Measurements from ENCODE around the gene ITGB5. TPM values are rescaled to one million over a fixed set of nuclear protein-coding genes. Genes with fewer than 3 reads are reported as not detected.

Gene ITGB5
- total RNA-seq, 1 experiment from 2014 or later = 77.8 TPM

DNA sequence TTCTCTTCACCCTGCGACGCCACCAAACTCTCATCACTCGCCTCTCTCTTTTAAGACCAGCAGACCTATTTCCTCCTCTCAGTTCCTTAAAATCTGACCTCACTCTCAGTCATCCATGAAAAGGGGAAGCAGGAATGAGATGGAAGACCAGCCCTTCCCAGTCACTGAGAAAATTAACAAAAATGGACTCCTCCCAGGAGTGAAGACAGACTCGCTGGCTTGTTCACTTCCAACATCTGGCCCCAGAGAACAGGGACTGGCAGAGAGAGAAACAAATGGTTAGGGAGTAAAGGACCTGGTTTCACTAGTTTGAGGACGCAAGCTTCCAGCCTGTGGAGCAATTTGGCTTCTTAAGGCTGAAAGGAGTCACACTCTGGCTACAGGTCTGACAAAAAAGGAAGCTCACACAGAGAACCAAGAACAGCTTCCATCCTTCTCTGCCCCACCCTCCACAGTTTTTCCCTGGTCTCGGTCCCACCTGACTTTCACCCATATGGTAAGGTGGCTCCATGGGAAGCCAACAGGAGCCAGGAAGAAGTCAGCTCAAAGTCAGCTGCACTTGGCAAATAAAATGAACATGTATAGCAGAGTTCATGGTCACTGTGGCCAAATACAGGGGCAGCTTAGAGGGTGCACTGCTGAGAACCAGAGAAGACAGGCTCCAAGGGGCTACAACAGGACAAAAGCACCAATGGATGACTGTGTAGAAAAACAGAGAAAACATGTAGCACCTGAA is 57.2 kb downstream of the ITGB5 start:
- TF ChIP-seq JUND (IDR thresholded peaks at IDR 0.05) (no peak), EZH2 (IDR thresholded peaks at IDR 0.05) (no peak), CBX3 (IDR thresholded peaks at IDR 0.05; ENCODE audit: low read depth) (no peak), EZH2phosphoT487 (IDR thresholded peaks at IDR 0.05; ENCODE audit: borderline replicate concordance) (no peak), ZNF274 (IDR thresholded peaks at IDR 0.05; ENCODE audit: low read depth, low read length) (no peak)
- TF ChIP-seq, protein P1, sequence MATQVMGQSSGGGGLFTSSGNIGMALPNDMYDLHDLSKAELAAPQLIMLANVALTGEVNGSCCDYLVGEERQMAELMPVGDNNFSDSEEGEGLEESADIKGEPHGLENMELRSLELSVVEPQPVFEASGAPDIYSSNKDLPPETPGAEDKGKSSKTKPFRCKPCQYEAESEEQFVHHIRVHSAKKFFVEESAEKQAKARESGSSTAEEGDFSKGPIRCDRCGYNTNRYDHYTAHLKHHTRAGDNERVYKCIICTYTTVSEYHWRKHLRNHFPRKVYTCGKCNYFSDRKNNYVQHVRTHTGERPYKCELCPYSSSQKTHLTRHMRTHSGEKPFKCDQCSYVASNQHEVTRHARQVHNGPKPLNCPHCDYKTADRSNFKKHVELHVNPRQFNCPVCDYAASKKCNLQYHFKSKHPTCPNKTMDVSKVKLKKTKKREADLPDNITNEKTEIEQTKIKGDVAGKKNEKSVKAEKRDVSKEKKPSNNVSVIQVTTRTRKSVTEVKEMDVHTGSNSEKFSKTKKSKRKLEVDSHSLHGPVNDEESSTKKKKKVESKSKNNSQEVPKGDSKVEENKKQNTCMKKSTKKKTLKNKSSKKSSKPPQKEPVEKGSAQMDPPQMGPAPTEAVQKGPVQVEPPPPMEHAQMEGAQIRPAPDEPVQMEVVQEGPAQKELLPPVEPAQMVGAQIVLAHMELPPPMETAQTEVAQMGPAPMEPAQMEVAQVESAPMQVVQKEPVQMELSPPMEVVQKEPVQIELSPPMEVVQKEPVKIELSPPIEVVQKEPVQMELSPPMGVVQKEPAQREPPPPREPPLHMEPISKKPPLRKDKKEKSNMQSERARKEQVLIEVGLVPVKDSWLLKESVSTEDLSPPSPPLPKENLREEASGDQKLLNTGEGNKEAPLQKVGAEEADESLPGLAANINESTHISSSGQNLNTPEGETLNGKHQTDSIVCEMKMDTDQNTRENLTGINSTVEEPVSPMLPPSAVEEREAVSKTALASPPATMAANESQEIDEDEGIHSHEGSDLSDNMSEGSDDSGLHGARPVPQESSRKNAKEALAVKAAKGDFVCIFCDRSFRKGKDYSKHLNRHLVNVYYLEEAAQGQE (IDR thresholded peaks at IDR 0.05; ENCODE audit: low read depth) = no peak
- no peak overlapping the region for H3K4me3 ChIP-seq (replicated peaks in 1 of 2; ENCODE audit: low read depth in 1 of 2, low read length in 2 of 2)
- H3K27me3 ChIP-seq (ENCODE audit: insufficient read depth, low read length) = no peaks in the 10 kb centered on the region
- H3K9ac ChIP-seq (ENCODE audit: low read length) = no peak overlapping the region
- BruUV-seq (replicated peaks) = no TSS peak
- H3K36me3 ChIP-seq (ENCODE audit: control insufficient read depth in 1 of 2, insufficient read depth in 2 of 2, low read length in 2 of 2) = no peaks in the 10 kb centered on the region
- H3K9me3 ChIP-seq (ENCODE audit: control insufficient read depth in 1 of 2, insufficient read depth in 1 of 2, low read depth in 1 of 2, low read length in 2 of 2) = no peaks in the 10 kb centered on the region
- H2AFZ ChIP-seq (ENCODE audit: low read depth, low read length, poor library complexity, severe bottlenecking) = no peak overlapping the region
- no peak overlapping the region for H3K4me2 ChIP-seq (ENCODE audit: low read length)
- H3K4me1 ChIP-seq (ENCODE audit: control insufficient read depth in 1 of 2, insufficient read depth in 2 of 2, low read length in 2 of 2) = peaks cover 24 to 46% of the 10 kb centered on the region in 2 experiments
- intact Hi-C loops (cut with micrococcal nuclease) = no loop called here
- ATAC-seq (no peak), DNase-seq (ENCODE audit: low read depth, low spot score) (no peak)
- ChIA-PET CTCF (no interaction called here), POLR2A (no interaction called here), RAD21 (ENCODE audit: low non-redundant PET in 1 of 2, low total read pairs in 2 of 2, uncharacterized antibody in 2 of 2, unreplicated experiment in 2 of 2) (no interaction called here)
- H4K20me1 ChIP-seq (ENCODE audit: insufficient read depth) = no peaks in the 10 kb centered on the region
- H3K9me2 ChIP-seq (ENCODE audit: insufficient read depth) = no peaks in the 10 kb centered on the region
- H3K27ac ChIP-seq (ENCODE audit: low read depth, low read length) = no peak overlapping the region
- no peaks in the 10 kb centered on the region for H3K79me2 ChIP-seq (ENCODE audit: insufficient read depth, low read length)
